Activated CD8-positive, alpha-beta T cell treated with anti-CD3 and anti-CD28 coated beads for 36 hours (primary cell): Measurements from ENCODE around the gene LLGL2. TPM values are rescaled to one million over a fixed set of nuclear protein-coding genes. Genes with fewer than 3 reads are reported as not detected.

Source experiments
- ATAC-seq: fragments of 200-7000 bp; cut with Tn5 transposase; one replicate; pipeline ENCODE4 v1.10.0; 2021; ENCODE audit warnings: mild to moderate bottlenecking, moderate library complexity
- CTCF ChIA-PET: fragments of 350-600 bp; sonication (Branson Sonifier 250); formaldehyde crosslinking; loops from one replicate; lab custom pipeline; 2021; ENCODE audit warnings: antibody characterized with exemption; lab: Charles Lee
- POLR2A ChIA-PET: fragments of 350-600 bp; sonication (Branson Sonifier 250); formaldehyde crosslinking; loops from one replicate; lab custom pipeline; 2021; ENCODE audit warnings: antibody characterized with exemption; lab: Charles Lee
- DNase-seq: peaks from one replicate; pipeline ENCODE4 v3.0.0-alpha.2; 2020
- H3K27ac Mint-ChIP-seq: one replicate; pipeline ENCODE4 v1.8.0; 2021; ENCODE audit warnings: mild to moderate bottlenecking, mixed read lengths
- H3K27me3 Mint-ChIP-seq: one replicate; pipeline ENCODE4 v1.8.0; 2021; ENCODE audit warnings: mixed read lengths
- H3K36me3 Mint-ChIP-seq: one replicate; pipeline ENCODE4 v1.8.0; 2021; ENCODE audit warnings: low read depth, mixed read lengths
- H3K4me1 Mint-ChIP-seq: one replicate; pipeline ENCODE4 v1.8.0; 2021; ENCODE audit warnings: low read depth, mixed read lengths
- H3K4me3 Mint-ChIP-seq: one replicate; pipeline ENCODE4 v1.8.0; 2021; ENCODE audit warnings: mild to moderate bottlenecking, moderate library complexity, mixed read lengths
- H3K9me3 Mint-ChIP-seq: one replicate; pipeline ENCODE4 v1.8.0; 2021; ENCODE audit warnings: mixed read lengths
- CTCF ChIP-seq: fragments of 200-600 bp; IDR thresholded peaks from one replicate; pipeline ENCODE4 v1.8.0; 2022; ENCODE audit warnings: antibody characterized with exemption, mild to moderate bottlenecking
- intact Hi-C: fragments of 100-400 bp; cut with micrococcal nuclease; formaldehyde crosslinking; loops from one replicate; pipeline ENCODE4 v1.10.0; 2022
- total RNA-seq, 2 experiments: library from RNA; stranded (reverse); gene quantifications; one replicate each; pipeline ENCODE4 v1.2.3, GENCODE V29; 2021

Gene LLGL2
- total RNA-seq, 2 experiments from 2014 or later: 7.2 to 7.4 TPM

- intact Hi-C loops: no loop called here
- Mint-ChIP-seq H3K27ac (no peak overlapping the region), H3K27me3 (no peaks in the 10 kb centered on the region), H3K4me3 (no peak overlapping the region), H3K4me1 (no peaks in the 10 kb centered on the region), H3K36me3 (no peaks in the 10 kb centered on the region), H3K9me3 (no peaks in the 10 kb centered on the region)
- CTCF ChIA-PET: no interaction called here
- no peak for TF ChIP-seq CTCF
- DNase-seq (no peak), ATAC-seq (no peak)
- POLR2A ChIA-PET: no interaction called here
Observed at GRCh38 chr17:75571885-75572215, 46.4 kb downstream of the LLGL2 start.

- Mint-ChIP-seq H3K27ac (no peak overlapping the region), H3K9me3 (no peaks in the 10 kb centered on the region), H3K4me3 (no peak overlapping the region), H3K4me1 (no peaks in the 10 kb centered on the region), H3K36me3 (no peaks in the 10 kb centered on the region), H3K27me3 (no peaks in the 10 kb centered on the region)
- DNase-seq (no peak), ATAC-seq (no peak)
- TF ChIP-seq CTCF: no peak
- intact Hi-C loops: no loop called here
- CTCF ChIA-PET: no interaction called here
- POLR2A ChIA-PET: no interaction called here
Observed at GRCh38 chr17:75572713-75573539, 47.4 kb downstream of the LLGL2 start.

GRCh38 chr17:75573540-75573957 lies 48.1 kb downstream of the LLGL2 start:
- Mint-ChIP-seq H3K36me3 (no peaks in the 10 kb centered on the region), H3K4me1 (no peaks in the 10 kb centered on the region), H3K9me3 (no peaks in the 10 kb centered on the region), H3K27ac (no peak overlapping the region), H3K4me3 (no peak overlapping the region), H3K27me3 (no peaks in the 10 kb centered on the region)
- intact Hi-C loops: no loop called here
- ChIA-PET POLR2A (no interaction called here), CTCF (no interaction called here)
- ATAC-seq: no peak
- DNase-seq: no peak
- TF ChIP-seq CTCF: no peak

GRCh38 chr17:75573994-75574393 lies 48.5 kb downstream of the LLGL2 start:
- intact Hi-C loops: no loop called here
- no peaks in the 10 kb centered on the region for H3K36me3 Mint-ChIP-seq
- ATAC-seq (no peak), DNase-seq (no peak)
- H3K4me3 Mint-ChIP-seq: no peak overlapping the region
- no peaks in the 10 kb centered on the region for H3K27me3 Mint-ChIP-seq
- H3K4me1 Mint-ChIP-seq: no peaks in the 10 kb centered on the region
- TF ChIP-seq CTCF: no peak
- CTCF ChIA-PET: no interaction called here
- POLR2A ChIA-PET: no interaction called here
- H3K27ac Mint-ChIP-seq: no peak overlapping the region
- no peaks in the 10 kb centered on the region for H3K9me3 Mint-ChIP-seq

- H3K9me3 Mint-ChIP-seq: no peaks in the 10 kb centered on the region
- intact Hi-C loops: no loop called here
- DNase-seq: no peak
- no peak overlapping the region for H3K4me3 Mint-ChIP-seq
- no peak for ATAC-seq
- no peaks in the 10 kb centered on the region for H3K36me3 Mint-ChIP-seq
- H3K27ac Mint-ChIP-seq: no peak overlapping the region
- ChIA-PET CTCF (no interaction called here), POLR2A (no interaction called here)
- no peak for TF ChIP-seq CTCF
- no peaks in the 10 kb centered on the region for H3K27me3 Mint-ChIP-seq
- H3K4me1 Mint-ChIP-seq: no peaks in the 10 kb centered on the region
Observed at GRCh38 chr17:75574404-75575036, 49.0 kb downstream of the LLGL2 start.
